ENCODE measurements around the gene SELENOP. TPM values are rescaled to one million over a fixed set of nuclear protein-coding genes. Genes with fewer than 3 reads are reported as not detected.

Gene SELENOP, protein sequence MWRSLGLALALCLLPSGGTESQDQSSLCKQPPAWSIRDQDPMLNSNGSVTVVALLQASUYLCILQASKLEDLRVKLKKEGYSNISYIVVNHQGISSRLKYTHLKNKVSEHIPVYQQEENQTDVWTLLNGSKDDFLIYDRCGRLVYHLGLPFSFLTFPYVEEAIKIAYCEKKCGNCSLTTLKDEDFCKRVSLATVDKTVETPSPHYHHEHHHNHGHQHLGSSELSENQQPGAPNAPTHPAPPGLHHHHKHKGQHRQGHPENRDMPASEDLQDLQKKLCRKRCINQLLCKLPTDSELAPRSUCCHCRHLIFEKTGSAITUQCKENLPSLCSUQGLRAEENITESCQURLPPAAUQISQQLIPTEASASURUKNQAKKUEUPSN
- 0.49 TPM in 1 of 2 replicates, not detected in the other for total RNA-seq (2014; rRNA removed; shearing (Covaris generic))

DNA sequence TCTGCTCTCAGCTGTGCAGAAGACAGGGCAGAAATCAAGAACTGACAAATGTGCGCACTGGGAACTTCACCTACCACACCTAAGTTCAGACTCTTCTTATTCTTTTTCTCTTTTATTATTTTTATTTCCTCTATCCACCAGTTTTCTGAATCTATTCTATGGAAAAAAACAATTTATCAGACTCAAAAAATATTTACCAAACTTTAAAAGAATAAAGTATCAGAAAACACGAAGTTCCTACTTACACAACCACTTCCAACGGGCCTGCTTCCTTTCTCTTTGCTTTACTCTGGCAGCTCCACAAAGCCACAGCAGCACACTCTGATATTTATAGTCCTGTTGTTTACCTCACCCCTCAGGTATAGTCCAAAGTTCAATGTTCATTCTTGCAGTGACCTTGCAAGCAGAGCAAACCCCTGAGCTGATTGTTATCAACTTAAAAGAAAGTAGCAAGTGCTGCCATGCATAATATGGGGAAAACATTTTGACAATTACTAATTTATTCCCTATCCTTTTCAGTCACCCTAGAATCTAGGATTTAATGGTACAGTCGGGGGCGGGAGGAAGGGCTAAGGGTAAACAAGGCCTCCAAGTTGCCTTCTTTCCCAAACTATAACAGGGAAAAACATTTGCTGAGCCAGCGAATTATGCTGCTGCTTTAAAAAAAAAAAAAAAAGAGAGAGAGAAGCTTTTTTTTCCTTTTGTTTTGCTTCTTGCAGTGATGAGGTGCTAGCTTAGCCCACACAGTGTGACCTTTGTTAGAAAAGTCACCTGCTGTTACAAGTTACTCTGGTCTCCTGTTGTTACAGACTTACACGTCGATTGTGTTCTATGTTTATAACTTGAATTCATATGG is at the start of gene SELENOP:
SELENOP (minus strand) TSS at position 302 of the 856 bp plus-strand sequence. CDS start 3,539 bp downstream, outside the sequence.

GRCh38 chr5:42756606-42757601 is 54.8 kb downstream of the SELENOP start, which contains the start of gene CCDC152:
Gene CCDC152, plus strand, starts transcription at chr5:42756818. Its CDS starts 2,304 bp downstream, at chr5:42759122.

Other genes with a start within 250 kb of the SELENOP start
- 0.23 and 0.27 TPM in 2 replicates for gene CCDC152, start 55.1 kb downstream of the SELENOP start, total RNA-seq (2014; rRNA removed; shearing (Covaris generic))
- gene ANXA2R, start 228.4 kb upstream of the SELENOP start, total RNA-seq (2014; rRNA removed; shearing (Covaris generic)), result 2.8 and 3.7 TPM in 2 replicates

Data from A375 (cell line).